Neural cell (in vitro differentiated cells): ENCODE results near the gene COLEC12. TPM values are rescaled to one million over a fixed set of nuclear protein-coding genes. Genes with fewer than 3 reads are reported as not detected.

Experiments used
- H2AFZ ChIP-seq: fragments of 200-600, 300-800 bp; sonication (generic), shearing (Covaris generic); 2 replicates; pipeline ENCODE4 v1.6.0; 2014; ENCODE audit warnings: low read depth, mild to moderate bottlenecking, antibody characterized with exemption, low read length, moderate library complexity
- H3F3A ChIP-seq: fragments of 200-600 bp; shearing (Covaris generic); 2 replicates; pipeline ENCODE4 v1.6.1; 2016; ENCODE audit warnings: mild to moderate bottlenecking, moderate library complexity, mixed read lengths, antibody characterized with exemption, low read length; ENCODE audit not compliant: insufficient read depth, poor library complexity, severe bottlenecking
- H3K27ac ChIP-seq: fragments of 200-600, 300-800 bp; sonication (generic), shearing (Covaris generic); 2 replicates; pipeline ENCODE4 v1.5.1; 2014; ENCODE audit warnings: mild to moderate bottlenecking, low read length, moderate library complexity
- H3K27me3 ChIP-seq: fragments of 300-800, 200-600 bp; sonication (generic), shearing (Covaris generic); 2 replicates; pipeline ENCODE4 v1.6.0; 2014; ENCODE audit warnings: mild to moderate bottlenecking, low read depth, low read length, moderate library complexity; ENCODE audit not compliant: insufficient read depth
- H3K36me3 ChIP-seq: fragments of 300-800, 200-600 bp; sonication (generic), shearing (Covaris generic); 2 replicates; pipeline ENCODE4 v1.5.1; 2014; ENCODE audit warnings: mild to moderate bottlenecking, antibody characterized with exemption, low read length, moderate library complexity; ENCODE audit not compliant: insufficient read depth
- H3K4me2 ChIP-seq: fragments of 300-800, 200-600 bp; sonication (generic), shearing (Covaris generic); 2 replicates; pipeline ENCODE4 v1.6.0; 2014; ENCODE audit warnings: mild to moderate bottlenecking, low read length
- H3K4me3 ChIP-seq: fragments of 300-800, 200-600 bp; sonication (generic), shearing (Covaris generic); 2 replicates; pipeline ENCODE4 v1.5.1; 2014; ENCODE audit warnings: mild to moderate bottlenecking, low read length, moderate library complexity
- H3K79me2 ChIP-seq: fragments of 200-600 bp; shearing (Covaris generic); replicated peaks from 2 replicates; pipeline ENCODE4 v1.6.0; 2014; ENCODE audit warnings: mild to moderate bottlenecking, low read length, moderate library complexity; ENCODE audit not compliant: insufficient read depth
- H3K9ac ChIP-seq: fragments of 300-800, 200-600 bp; sonication (generic), shearing (Covaris generic); 2 replicates; pipeline ENCODE4 v1.6.1; 2016; ENCODE audit warnings: mild to moderate bottlenecking, low read length, mixed read lengths
- H3K9me2 ChIP-seq: fragments of 200-600 bp; shearing (Covaris generic); 2 replicates; pipeline ENCODE4 v1.6.1; 2016; ENCODE audit warnings: mild to moderate bottlenecking, low read length, mixed read lengths; ENCODE audit not compliant: insufficient read depth
- H3K9me3 ChIP-seq: fragments of 200-600, 300-800 bp; sonication (generic), shearing (Covaris generic); 2 replicates; pipeline ENCODE4 v1.6.1; 2016; ENCODE audit warnings: mild to moderate bottlenecking, mixed run types, low read length, moderate library complexity, mixed read lengths
- H4K20me1 ChIP-seq: fragments of 200-600 bp; shearing (Covaris generic); 2 replicates; pipeline ENCODE4 v1.6.1; 2016; ENCODE audit warnings: mild to moderate bottlenecking, mixed run types; ENCODE audit not compliant: insufficient read depth
- EP300 ChIP-seq: fragments of 450-650 bp; conservative IDR thresholded peaks from 2 replicates; pipeline ENCODE4 v1.6.1; 2014; ENCODE audit warnings: antibody characterized with exemption, mild to moderate bottlenecking, moderate library complexity; ENCODE audit not compliant: poor library complexity, severe bottlenecking
- EZH2 ChIP-seq: fragments of 200-600, 300-800 bp; shearing (Covaris generic), sonication (generic); IDR thresholded peaks from 2 replicates; pipeline ENCODE4 v1.6.1; 2014; ENCODE audit warnings: antibody characterized with exemption, low read length, borderline replicate concordance, mild to moderate bottlenecking; ENCODE audit not compliant: insufficient read depth, poor library complexity, severe bottlenecking
- MXI1 ChIP-seq: fragments of 450-650 bp; conservative IDR thresholded peaks from 2 replicates; pipeline ENCODE4 v1.6.1; 2014; ENCODE audit warnings: antibody characterized with exemption, mild to moderate bottlenecking; ENCODE audit not compliant: poor library complexity, severe bottlenecking
- POLR2AphosphoS5 ChIP-seq: IDR thresholded peaks from 2 replicates; pipeline ENCODE4 v1.6.1; 2012
- RAD21 ChIP-seq: fragments of 450-650 bp; conservative IDR thresholded peaks from 2 replicates; pipeline ENCODE4 v1.6.1; 2014; ENCODE audit warnings: antibody characterized with exemption, mild to moderate bottlenecking, moderate library complexity
- REST ChIP-seq: IDR thresholded peaks from 2 replicates; pipeline ENCODE4 v1.6.1; 2012; ENCODE audit warnings: borderline replicate concordance
- SMC3 ChIP-seq: fragments of 450-650 bp; conservative IDR thresholded peaks from 2 replicates; pipeline ENCODE4 v1.6.1; 2014; ENCODE audit warnings: antibody characterized with exemption, mild to moderate bottlenecking, moderate library complexity; ENCODE audit not compliant: poor library complexity
- TAF1 ChIP-seq: IDR thresholded peaks from 2 replicates; pipeline ENCODE4 v1.6.1; 2012; ENCODE audit warnings: low read depth
- polyA plus RNA-seq: library from polyadenylated mRNA; depleted of rRNA; stranded (reverse); fragments of >200 nt; gene quantifications from 2 replicates; pipeline ENCODE4 v1.2.3, GENCODE V29; 2014
- TF ChIP-seq, protein P1 (sequence below): fragments of 450-650 bp; IDR thresholded peaks from 2 replicates; pipeline ENCODE4 v1.5.1; 2014; ENCODE audit warnings: antibody characterized with exemption, mild to moderate bottlenecking, moderate library complexity; ENCODE audit not compliant: poor library complexity, severe bottlenecking

COLEC12 gene
- polyA plus RNA-seq, 1 donor from 2014 or later, result 0.42 TPM

GRCh38 chr18:386994-387393 is 113.5 kb downstream of the COLEC12 start:
- Histone ChIP-seq H3K27me3 (no peaks in the 10 kb centered on the region), H3K4me2 (no peak overlapping the region), H3K9me3 (no peaks in the 10 kb centered on the region), H3K9me2 (no peaks in the 10 kb centered on the region), H4K20me1 (no peaks in the 10 kb centered on the region), H3K36me3 (no peaks in the 10 kb centered on the region), H2AFZ (no peak overlapping the region), H3K27ac (no peak overlapping the region), H3F3A (no peaks in the 10 kb centered on the region), H3K4me3 (no peak overlapping the region), H3K79me2 (no peaks in the 10 kb centered on the region), H3K9ac (no peak overlapping the region)
- TF ChIP-seq EP300 (no peak), MXI1 (no peak), TAF1 (no peak), RAD21 (no peak), POLR2AphosphoS5 (no peak), REST (no peak), SMC3 (no peak), EZH2 (no peak)
- TF ChIP-seq, protein P1, sequence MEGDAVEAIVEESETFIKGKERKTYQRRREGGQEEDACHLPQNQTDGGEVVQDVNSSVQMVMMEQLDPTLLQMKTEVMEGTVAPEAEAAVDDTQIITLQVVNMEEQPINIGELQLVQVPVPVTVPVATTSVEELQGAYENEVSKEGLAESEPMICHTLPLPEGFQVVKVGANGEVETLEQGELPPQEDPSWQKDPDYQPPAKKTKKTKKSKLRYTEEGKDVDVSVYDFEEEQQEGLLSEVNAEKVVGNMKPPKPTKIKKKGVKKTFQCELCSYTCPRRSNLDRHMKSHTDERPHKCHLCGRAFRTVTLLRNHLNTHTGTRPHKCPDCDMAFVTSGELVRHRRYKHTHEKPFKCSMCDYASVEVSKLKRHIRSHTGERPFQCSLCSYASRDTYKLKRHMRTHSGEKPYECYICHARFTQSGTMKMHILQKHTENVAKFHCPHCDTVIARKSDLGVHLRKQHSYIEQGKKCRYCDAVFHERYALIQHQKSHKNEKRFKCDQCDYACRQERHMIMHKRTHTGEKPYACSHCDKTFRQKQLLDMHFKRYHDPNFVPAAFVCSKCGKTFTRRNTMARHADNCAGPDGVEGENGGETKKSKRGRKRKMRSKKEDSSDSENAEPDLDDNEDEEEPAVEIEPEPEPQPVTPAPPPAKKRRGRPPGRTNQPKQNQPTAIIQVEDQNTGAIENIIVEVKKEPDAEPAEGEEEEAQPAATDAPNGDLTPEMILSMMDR, result no peak

GRCh38 chr18:384897-385296 is 115.6 kb downstream of the COLEC12 start:
- Histone ChIP-seq H2AFZ (no peak overlapping the region), H3K27me3 (no peaks in the 10 kb centered on the region), H3K9ac (no peak overlapping the region), H3K4me2 (no peak overlapping the region), H3K4me3 (no peak overlapping the region), H3K36me3 (no peaks in the 10 kb centered on the region), H3K27ac (no peak overlapping the region), H3K9me2 (no peaks in the 10 kb centered on the region), H3F3A (no peaks in the 10 kb centered on the region), H3K79me2 (no peaks in the 10 kb centered on the region), H3K9me3 (no peaks in the 10 kb centered on the region), H4K20me1 (no peaks in the 10 kb centered on the region)
- no peak for TF ChIP-seq SMC3
- no peak for TF ChIP-seq EZH2
- no peak for TF ChIP-seq POLR2AphosphoS5
- TF ChIP-seq TAF1, result no peak
- no peak for TF ChIP-seq RAD21
- TF ChIP-seq EP300, result no peak
- no peak for TF ChIP-seq MXI1
- TF ChIP-seq REST, result no peak
- TF ChIP-seq, protein P1, result no peak
